SHP77 treated with DMSO at 0.1 percent for 48 hours (cell line): ENCODE results near the gene MAMDC2.

Experiments
- DNase-seq: peaks from one replicate; lab custom pipeline; 2025; lab: John Stamatoyannopoulos, UW

MAMDC2 gene, protein sequence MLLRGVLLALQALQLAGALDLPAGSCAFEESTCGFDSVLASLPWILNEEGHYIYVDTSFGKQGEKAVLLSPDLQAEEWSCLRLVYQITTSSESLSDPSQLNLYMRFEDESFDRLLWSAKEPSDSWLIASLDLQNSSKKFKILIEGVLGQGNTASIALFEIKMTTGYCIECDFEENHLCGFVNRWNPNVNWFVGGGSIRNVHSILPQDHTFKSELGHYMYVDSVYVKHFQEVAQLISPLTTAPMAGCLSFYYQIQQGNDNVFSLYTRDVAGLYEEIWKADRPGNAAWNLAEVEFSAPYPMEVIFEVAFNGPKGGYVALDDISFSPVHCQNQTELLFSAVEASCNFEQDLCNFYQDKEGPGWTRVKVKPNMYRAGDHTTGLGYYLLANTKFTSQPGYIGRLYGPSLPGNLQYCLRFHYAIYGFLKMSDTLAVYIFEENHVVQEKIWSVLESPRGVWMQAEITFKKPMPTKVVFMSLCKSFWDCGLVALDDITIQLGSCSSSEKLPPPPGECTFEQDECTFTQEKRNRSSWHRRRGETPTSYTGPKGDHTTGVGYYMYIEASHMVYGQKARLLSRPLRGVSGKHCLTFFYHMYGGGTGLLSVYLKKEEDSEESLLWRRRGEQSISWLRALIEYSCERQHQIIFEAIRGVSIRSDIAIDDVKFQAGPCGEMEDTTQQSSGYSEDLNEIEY

DNA sequence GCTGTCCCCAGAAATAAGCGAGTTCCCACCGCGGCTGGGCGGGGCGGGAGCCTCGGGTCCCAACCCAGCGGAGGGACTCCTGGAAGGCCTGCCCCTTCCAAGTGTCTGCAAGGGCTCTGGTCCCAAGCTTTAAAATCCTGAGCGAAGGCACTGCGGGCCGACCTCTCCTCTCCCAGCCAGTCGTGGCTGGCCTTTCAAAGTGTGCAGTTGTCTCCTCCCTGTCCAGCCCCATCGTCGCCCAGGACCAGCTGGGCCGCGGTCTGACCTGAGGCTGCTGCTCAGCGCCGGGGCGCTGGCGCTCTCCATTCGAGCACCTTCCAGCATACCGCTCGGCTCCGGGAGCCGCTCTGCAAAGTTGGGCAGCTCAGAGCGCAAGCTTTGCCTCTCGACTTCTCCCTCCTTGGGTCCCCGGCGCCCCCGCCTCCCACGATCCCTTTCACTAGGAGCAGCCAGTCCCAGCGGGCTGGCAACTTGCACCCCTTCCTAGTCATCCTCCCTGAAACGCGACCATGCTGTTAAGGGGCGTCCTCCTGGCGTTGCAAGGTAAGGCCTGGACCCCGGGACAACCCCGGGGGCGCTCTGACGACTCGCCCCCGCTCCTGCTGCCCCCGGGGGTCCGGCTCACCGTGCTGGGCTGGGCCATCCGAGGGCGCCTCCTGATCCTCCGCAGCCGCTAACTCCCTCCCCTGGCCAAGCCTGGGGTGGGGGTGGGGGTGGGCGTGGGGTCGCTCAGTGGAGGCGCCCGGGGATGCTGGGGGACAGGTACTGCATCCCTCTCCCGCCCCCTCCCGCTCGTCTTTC is at the start of gene MAMDC2:
Gene MAMDC2 (plus strand): TSS at position 160 of the 801 bp plus-strand sequence. CDS start 350 bp downstream, at position 510.
- no peak for DNase-seq

DNA sequence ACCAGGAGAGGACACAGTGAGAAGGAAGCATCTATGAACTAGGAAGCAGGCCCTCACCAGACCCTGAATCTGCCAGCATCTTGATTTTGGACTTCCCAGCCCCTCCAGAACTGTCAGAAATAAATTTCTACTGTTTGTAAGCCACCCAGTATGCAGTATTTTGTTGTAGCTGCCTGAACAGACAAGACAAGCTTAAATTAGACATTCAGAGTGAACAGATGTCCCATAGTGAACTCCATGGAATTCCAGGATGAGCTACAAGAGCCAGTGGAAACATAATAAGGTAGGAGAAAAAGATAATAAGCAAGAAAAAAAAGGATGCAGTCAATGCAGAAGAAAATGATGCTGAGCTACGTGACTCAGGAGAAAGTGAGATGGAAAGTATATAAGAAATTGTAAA is 47.8 kb upstream of the MAMDC2 start:
- DNase-seq: no peak

- DNase-seq: no peak
Measured at GRCh38 chr9:69996967-69997366, 46.7 kb upstream of the MAMDC2 start.

DNA sequence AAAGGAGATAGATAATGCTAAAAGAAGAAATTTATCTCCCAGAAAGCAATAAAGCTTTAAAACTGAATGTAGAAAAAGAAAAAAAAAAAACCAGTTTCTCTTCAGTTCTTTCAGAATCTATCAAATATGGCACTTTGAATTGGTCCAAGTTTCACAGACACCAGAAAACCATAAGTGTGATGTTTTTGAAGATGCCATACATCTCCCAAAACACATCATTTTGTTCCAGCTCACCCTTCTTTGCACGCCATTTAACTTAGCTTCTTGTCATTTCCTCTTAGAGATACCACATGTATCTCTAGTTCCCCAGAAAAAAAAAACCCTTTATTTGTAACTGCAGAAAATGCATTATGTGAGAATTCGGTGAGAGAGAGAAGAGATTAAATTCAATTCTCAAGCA is 46.1 kb upstream of the MAMDC2 start:
- no peak for DNase-seq

GRCh38 chr9:69999315-69999714 is 44.3 kb upstream of the MAMDC2 start:
- no peak for DNase-seq

DNA sequence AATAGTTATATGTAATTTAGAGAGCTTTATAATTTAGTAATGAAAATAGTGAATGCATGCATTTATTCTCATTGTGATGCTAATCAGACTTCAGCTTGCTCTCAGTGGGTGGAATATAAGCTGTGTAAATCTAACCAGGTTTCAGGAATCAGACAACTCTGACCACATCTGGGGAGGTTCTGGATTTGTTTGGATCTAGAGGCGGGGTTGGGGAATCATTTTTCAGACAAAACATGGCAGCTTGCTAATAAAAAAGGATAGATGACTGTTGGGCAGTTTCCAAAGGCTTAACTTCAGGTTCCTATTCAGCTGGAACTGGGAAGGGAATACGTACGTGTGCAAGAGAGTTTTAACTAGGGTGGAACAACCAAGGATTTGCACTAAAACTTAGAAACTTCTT is 43.2 kb upstream of the MAMDC2 start:
- no peak for DNase-seq

- no peak for DNase-seq
Measured at GRCh38 chr9:70003901-70004714, 39.5 kb upstream of the MAMDC2 start.

DNA sequence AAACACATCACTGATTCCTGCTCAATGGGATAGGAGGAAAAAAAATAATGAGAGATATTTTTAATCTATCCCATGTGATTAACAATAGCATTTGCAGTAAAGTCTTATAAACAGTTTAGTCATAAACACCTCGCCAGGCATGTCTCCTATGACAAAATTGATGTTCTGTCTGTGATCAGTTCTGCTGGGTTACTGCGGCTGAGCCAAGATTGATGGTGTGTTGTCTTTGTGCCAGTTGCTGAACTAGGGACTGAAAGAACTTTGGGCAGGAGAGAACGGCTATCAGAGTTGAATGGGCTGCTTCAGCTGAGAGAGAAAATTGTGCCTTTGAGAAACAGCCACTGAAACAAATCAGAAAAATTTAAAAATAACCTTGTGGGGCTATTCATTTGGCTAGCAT is 37.3 kb upstream of the MAMDC2 start:
- no peak for DNase-seq

GRCh38 chr9:70007831-70008230 is 35.8 kb upstream of the MAMDC2 start:
- no peak for DNase-seq

GRCh38 chr9:70010015-70010414 is 33.6 kb upstream of the MAMDC2 start:
- DNase-seq: no peak

DNA sequence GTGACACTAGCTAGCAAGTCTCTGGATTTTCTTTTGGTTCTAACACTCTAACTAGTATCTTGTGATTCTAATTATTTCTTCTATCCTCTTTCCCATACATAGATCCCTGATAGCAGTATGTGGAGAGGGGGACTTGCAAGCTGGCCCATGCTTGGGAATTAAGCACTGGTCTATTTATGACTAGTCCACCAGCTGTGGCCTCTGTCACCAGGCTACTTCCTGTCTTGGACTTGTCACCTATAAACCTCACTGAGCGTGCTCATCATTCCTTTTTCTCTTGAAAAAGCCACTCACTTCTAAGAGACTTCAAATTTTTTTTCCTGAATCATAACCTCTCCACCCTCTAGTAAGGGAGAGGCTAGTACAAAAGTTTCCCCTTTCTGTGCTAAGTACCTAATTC is 32.3 kb upstream of the MAMDC2 start:
- DNase-seq: no peak

DNA sequence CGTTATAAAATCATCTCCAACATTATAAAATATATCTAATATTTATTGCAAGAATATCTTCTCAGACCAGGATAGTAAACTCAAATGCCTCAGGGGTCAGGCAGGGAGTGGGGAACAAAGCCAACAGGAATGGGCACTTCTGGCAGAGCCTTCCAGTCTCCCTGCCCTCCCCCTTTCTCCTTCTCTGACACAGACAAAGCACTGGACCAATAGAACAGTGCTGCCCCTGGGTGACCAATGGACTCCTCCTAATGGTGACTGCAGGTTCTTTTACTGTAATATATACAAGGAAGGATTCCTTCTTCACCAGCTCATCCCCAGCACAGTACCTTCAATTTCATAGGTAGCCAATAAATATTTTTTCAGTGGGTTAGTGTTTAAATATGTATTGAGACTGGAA is 31.1 kb upstream of the MAMDC2 start:
- DNase-seq: no peak

- DNase-seq: peak; percentile 25
Measured at GRCh38 chr9:70013598-70014196, 30.0 kb upstream of the MAMDC2 start.

DNA sequence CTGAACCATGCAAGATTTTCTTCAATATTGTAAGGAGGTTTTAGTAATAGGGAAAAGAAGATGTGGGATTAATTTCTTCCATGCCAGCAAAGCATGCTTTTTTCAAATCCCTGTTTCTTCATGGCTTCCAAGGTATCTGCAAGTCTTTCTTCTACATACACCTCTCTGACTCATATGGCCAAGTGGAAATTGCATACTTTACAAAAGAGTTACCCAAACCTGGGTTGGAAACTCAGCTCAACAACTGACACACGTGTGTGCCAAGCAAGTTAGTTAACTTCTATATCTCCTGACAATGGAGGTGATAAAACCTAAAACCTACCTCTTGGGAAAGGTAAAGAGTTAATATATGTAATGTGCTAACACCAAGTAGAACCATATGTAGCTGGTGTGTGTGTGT is 28.5 kb upstream of the MAMDC2 start:
- DNase-seq: no peak

DNA sequence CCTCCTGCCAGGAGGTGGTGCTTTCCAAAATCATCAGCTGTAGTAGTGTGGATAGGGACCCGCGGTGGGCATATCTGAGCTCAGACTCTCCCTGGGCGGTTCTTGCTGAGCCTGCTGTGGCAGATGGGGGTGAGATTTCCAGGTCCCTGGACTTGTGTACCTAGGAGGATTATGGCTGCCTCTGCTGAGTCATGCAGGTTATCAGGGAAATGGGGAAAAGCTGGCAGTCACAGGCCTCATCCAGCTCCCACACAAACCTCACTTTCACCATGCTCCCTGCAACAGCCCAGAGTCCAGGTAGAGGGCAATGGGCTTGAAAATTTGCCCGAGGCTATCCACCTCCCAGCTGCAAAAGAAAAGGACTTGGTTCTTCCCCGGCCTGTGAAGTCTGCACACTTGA is 23.4 kb upstream of the MAMDC2 start:
- DNase-seq: no peak

DNA sequence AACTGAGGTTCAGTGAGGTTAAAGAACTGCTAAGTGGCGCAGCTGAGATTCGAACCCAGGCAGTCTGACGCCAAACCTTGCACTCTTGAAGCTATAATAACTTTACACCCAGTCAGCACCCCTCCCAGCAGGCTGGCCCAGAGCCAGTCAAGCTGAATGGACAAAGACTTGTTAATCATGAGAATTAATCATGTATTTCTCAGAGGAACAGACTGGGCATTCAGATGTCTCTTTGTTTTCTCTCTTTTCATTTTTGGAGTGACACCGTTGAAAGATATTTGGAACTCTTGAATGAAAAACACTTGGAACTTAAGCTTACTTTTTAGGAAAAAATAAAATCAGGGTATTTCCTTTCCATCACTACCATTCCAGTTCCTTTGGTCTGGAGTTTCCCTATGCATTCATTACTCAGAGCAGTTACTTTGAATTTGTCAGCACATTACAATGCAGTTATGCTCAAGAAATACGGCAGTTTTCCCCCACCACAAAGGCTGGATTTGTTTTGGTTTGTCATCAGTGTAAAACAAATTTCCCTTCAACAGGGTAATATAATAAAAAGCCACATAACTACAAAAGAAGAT is 22.6 kb upstream of the MAMDC2 start:
- no peak for DNase-seq

DNA sequence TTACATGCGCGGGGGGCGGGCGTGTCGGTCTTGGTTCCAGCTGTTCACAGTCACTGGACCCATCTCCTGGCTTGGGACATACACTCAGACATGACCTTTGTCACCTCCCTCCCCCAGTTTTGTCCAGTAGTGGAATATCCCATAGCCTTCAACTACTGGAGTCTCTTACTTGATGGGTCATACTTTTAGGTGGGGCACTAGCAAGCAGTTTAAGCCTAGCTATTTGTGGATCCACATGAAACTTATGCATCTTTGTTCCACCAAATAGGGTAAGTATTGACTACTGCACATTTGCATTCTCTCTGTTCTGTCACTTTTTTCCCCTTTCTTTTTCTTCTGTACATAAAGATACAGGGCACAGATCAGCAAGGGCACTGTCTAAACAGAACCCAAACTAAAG is 15.4 kb upstream of the MAMDC2 start:
- no peak for DNase-seq

GRCh38 chr9:70030156-70030555 is 13.5 kb upstream of the MAMDC2 start:
- no peak for DNase-seq

DNA sequence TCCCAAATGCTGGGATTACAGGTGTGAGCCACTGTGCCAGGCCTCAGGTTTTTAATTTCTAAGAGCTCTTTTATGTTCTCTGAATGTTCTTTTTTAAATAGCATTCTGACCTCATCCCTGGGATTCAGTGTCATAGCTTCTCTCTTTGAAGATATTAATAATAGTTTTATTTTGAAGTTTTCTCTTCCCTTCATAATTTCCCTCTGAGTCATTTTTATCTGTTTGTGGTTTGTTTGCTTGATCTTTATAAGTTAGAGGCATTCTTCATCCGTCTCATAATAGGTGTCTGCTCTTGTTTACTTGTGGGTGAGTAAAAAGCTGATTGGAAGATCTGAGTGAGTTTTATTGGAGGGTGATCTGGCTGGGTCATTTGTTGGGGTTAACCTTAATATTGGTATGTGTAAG is 12.5 kb upstream of the MAMDC2 start:
- no peak for DNase-seq

- DNase-seq: no peak
Measured at GRCh38 chr9:70034271-70034711, 9.4 kb upstream of the MAMDC2 start.

GRCh38 chr9:70035691-70036090 is 8.0 kb upstream of the MAMDC2 start:
- no peak for DNase-seq
